ENCODE results near the gene HS2ST1.
"Not testable (repeated sequence)": the region's sequence is repeated elsewhere in the genome, so short reads cannot be mapped to it uniquely, and the experiment has no call there.

HS2ST1 gene

GRCh38 chr1:86970938-86971337 lies 56.5 kb downstream of the HS2ST1 start:
- DNase-seq (ENCODE audit: low read depth in 2 of 2) = no peak

- DNase-seq (ENCODE audit: low read depth in 2 of 2) = no peak
These were observed 57.3 kb downstream of the HS2ST1 start for GRCh38 chr1:86971778-86972177.

- no peak for DNase-seq (ENCODE audit: low read depth in 2 of 2)
These were observed 57.8 kb downstream of the HS2ST1 start for GRCh38 chr1:86972262-86972661.

- no peak for DNase-seq (ENCODE audit: low read depth in 2 of 2)
These were observed 61.6 kb downstream of the HS2ST1 start for GRCh38 chr1:86975993-86976550.

GRCh38 chr1:86976664-86977063 lies 62.2 kb downstream of the HS2ST1 start:
- no peak for DNase-seq (ENCODE audit: low read depth in 2 of 2)

- DNase-seq (ENCODE audit: low read depth in 2 of 2) = no peak
These were observed 67.2 kb downstream of the HS2ST1 start for GRCh38 chr1:86981482-86982213.

- not testable (repeated sequence) for DNase-seq (ENCODE audit: low read depth in 2 of 2)
These were observed 69.2 kb downstream of the HS2ST1 start for GRCh38 chr1:86983677-86984076.

- DNase-seq (ENCODE audit: low read depth in 2 of 2) = no peak
These were observed 73.0 kb downstream of the HS2ST1 start for GRCh38 chr1:86987446-86987845.

GRCh38 chr1:86988835-86989234 lies 74.4 kb downstream of the HS2ST1 start:
- DNase-seq (ENCODE audit: low read depth in 2 of 2) = no peak

GRCh38 chr1:86989690-86990089 lies 75.3 kb downstream of the HS2ST1 start:
- not testable (repeated sequence) for DNase-seq (ENCODE audit: low read depth in 2 of 2)

- no peak for DNase-seq (ENCODE audit: low read depth in 2 of 2)
These were observed 76.4 kb downstream of the HS2ST1 start for GRCh38 chr1:86990826-86991225.

GRCh38 chr1:86991549-86992186 lies 77.2 kb downstream of the HS2ST1 start:
- DNase-seq (ENCODE audit: low read depth in 2 of 2) = no peak

- no peak for DNase-seq (ENCODE audit: low read depth in 2 of 2)
These were observed 78.4 kb downstream of the HS2ST1 start for GRCh38 chr1:86992861-86993260.

GRCh38 chr1:86993269-86993985 lies 79.0 kb downstream of the HS2ST1 start:
- DNase-seq (ENCODE audit: low read depth in 2 of 2) = no peak

GRCh38 chr1:86994061-86994460 lies 79.6 kb downstream of the HS2ST1 start:
- no peak for DNase-seq (ENCODE audit: low read depth in 2 of 2)

GRCh38 chr1:86997538-86997937 lies 83.1 kb downstream of the HS2ST1 start:
- DNase-seq (ENCODE audit: low read depth in 2 of 2) = no peak

- no peak for DNase-seq (ENCODE audit: low read depth in 2 of 2)
These were observed 83.8 kb downstream of the HS2ST1 start for GRCh38 chr1:86998280-86998679.

GRCh38 chr1:86998727-86999126 lies 84.3 kb downstream of the HS2ST1 start:
- no peak for DNase-seq (ENCODE audit: low read depth in 2 of 2)

GRCh38 chr1:87000460-87000859 lies 86.0 kb downstream of the HS2ST1 start:
- DNase-seq (ENCODE audit: low read depth in 2 of 2) = no peak

- no peak for DNase-seq (ENCODE audit: low read depth in 2 of 2)
These were observed 90.4 kb downstream of the HS2ST1 start for GRCh38 chr1:87004857-87005256.

- no peak for DNase-seq (ENCODE audit: low read depth in 2 of 2)
These were observed 92.9 kb downstream of the HS2ST1 start for GRCh38 chr1:87007323-87007722.

- not testable (repeated sequence) for DNase-seq (ENCODE audit: low read depth in 2 of 2)
These were observed 99.0 kb downstream of the HS2ST1 start for GRCh38 chr1:87013385-87013784.
